Measurements from ENCODE around the gene GRM4.

Gene GRM4

GRCh38 chr6:34143196-34143883, 2.5 kb downstream of the GRM4 start:
- no peak for DNase-seq (ENCODE audit: low read depth, low spot score)

GRCh38 chr6:34142061-34142998, 3.6 kb downstream of the GRM4 start:
- no peak for DNase-seq (ENCODE audit: low read depth, low spot score)

- DNase-seq (ENCODE audit: low read depth, low spot score): no peak
Observed at GRCh38 chr6:34140075-34140474, 5.8 kb downstream of the GRM4 start.

GRCh38 chr6:34138914-34139510, 6.9 kb downstream of the GRM4 start:
- DNase-seq (ENCODE audit: low read depth, low spot score): no peak

- DNase-seq (ENCODE audit: low read depth, low spot score): no peak
Observed at GRCh38 chr6:34138191-34138590, 7.7 kb downstream of the GRM4 start.

GRCh38 chr6:34135541-34135940, 10.3 kb downstream of the GRM4 start:
- no peak for DNase-seq (ENCODE audit: low read depth, low spot score)

- DNase-seq (ENCODE audit: low read depth, low spot score): no peak
Observed at GRCh38 chr6:34132486-34133185, 13.3 kb downstream of the GRM4 start.

- DNase-seq (ENCODE audit: low read depth, low spot score): no peak
Observed at GRCh38 chr6:34131326-34132290, 14.3 kb downstream of the GRM4 start.

- no peak for DNase-seq (ENCODE audit: low read depth, low spot score)
Observed at GRCh38 chr6:34130862-34131261, 15.0 kb downstream of the GRM4 start.

- DNase-seq (ENCODE audit: low read depth, low spot score): no peak
Observed at GRCh38 chr6:34129753-34130152, 16.1 kb downstream of the GRM4 start.

- DNase-seq (ENCODE audit: low read depth, low spot score): no peak
Observed at GRCh38 chr6:34128045-34128444, 17.8 kb downstream of the GRM4 start.

- DNase-seq (ENCODE audit: low read depth, low spot score): no peak
Observed at GRCh38 chr6:34126419-34126818, 19.5 kb downstream of the GRM4 start.

GRCh38 chr6:34125939-34126338, 19.9 kb downstream of the GRM4 start:
- no peak for DNase-seq (ENCODE audit: low read depth, low spot score)

- no peak for DNase-seq (ENCODE audit: low read depth, low spot score)
Observed at GRCh38 chr6:34120953-34121675, 24.8 kb downstream of the GRM4 start.

- no peak for DNase-seq (ENCODE audit: low read depth, low spot score)
Observed at GRCh38 chr6:34115915-34116314, 30.0 kb downstream of the GRM4 start.

GRCh38 chr6:34115403-34115795, 30.5 kb downstream of the GRM4 start:
- no peak for DNase-seq (ENCODE audit: low read depth, low spot score)

GRCh38 chr6:34114695-34115402, 31.0 kb downstream of the GRM4 start:
- DNase-seq (ENCODE audit: low read depth, low spot score): no peak

GRCh38 chr6:34113532-34113931, 32.4 kb downstream of the GRM4 start:
- DNase-seq (ENCODE audit: low read depth, low spot score): no peak

GRCh38 chr6:34112126-34112525, 33.8 kb downstream of the GRM4 start:
- DNase-seq (ENCODE audit: low read depth, low spot score): no peak
